Stimulated activated memory B cell treated with anti-CD40 and anti-IgM and Interleukin-4, amounts not matched to agents 10 μg/mL and 1 μg/mL and 100 μg/mL, for 72 hours (primary cell): ENCODE measurements around the gene NMB.

Experiments
- ATAC-seq: fragments of 150-1000 bp; cut with Tn5 transposase; 2 replicates; pipeline ENCODE4 v1.10.0; 2021
- H3K27ac Mint-ChIP-seq: one replicate; pipeline ENCODE4 v1.8.0; 2022; ENCODE audit warnings: mild to moderate bottlenecking, mixed read lengths
- H3K27me3 Mint-ChIP-seq: one replicate; pipeline ENCODE4 v1.8.0; 2022; ENCODE audit warnings: mixed read lengths
- H3K36me3 Mint-ChIP-seq: one replicate; pipeline ENCODE4 v1.8.0; 2022; ENCODE audit warnings: mixed read lengths
- H3K4me1 Mint-ChIP-seq: one replicate; pipeline ENCODE4 v1.8.0; 2022; ENCODE audit warnings: mixed read lengths
- H3K4me3 Mint-ChIP-seq: one replicate; pipeline ENCODE4 v1.8.0; 2022; ENCODE audit warnings: mild to moderate bottlenecking, moderate library complexity, mixed read lengths
- H3K9me3 Mint-ChIP-seq: one replicate; pipeline ENCODE4 v1.8.0; 2022; ENCODE audit warnings: mixed read lengths

The NMB gene

GRCh38 chr15:84608707-84609284 is 49.2 kb downstream of the NMB start:
- H3K27me3 Mint-ChIP-seq: no peaks in the 10 kb centered on the region
- peaks cover 51% of the 10 kb centered on the region for H3K36me3 Mint-ChIP-seq
- H3K4me1 Mint-ChIP-seq: peaks cover 53% of the 10 kb centered on the region
- H3K4me3 Mint-ChIP-seq: no peak overlapping the region
- H3K9me3 Mint-ChIP-seq: no peaks in the 10 kb centered on the region
- H3K27ac Mint-ChIP-seq: no peak overlapping the region
- no peak for ATAC-seq

- no peak for ATAC-seq
- H3K27ac Mint-ChIP-seq: peak overlapping the region; percentile 86
- peaks cover 69% of the 10 kb centered on the region for H3K4me1 Mint-ChIP-seq
- no peak overlapping the region for H3K4me3 Mint-ChIP-seq
- no peaks in the 10 kb centered on the region for H3K9me3 Mint-ChIP-seq
- no peaks in the 10 kb centered on the region for H3K27me3 Mint-ChIP-seq
- peaks cover 49% of the 10 kb centered on the region for H3K36me3 Mint-ChIP-seq
Observed at GRCh38 chr15:84606653-84607120, 51.3 kb downstream of the NMB start.

GRCh38 chr15:84605554-84605882 is 52.5 kb downstream of the NMB start:
- H3K9me3 Mint-ChIP-seq: no peaks in the 10 kb centered on the region
- peaks cover 48% of the 10 kb centered on the region for H3K36me3 Mint-ChIP-seq
- ATAC-seq: no peak
- H3K27ac Mint-ChIP-seq: peak overlapping the region; percentile 86
- peak overlapping the region; percentile 80 for H3K4me3 Mint-ChIP-seq
- no peaks in the 10 kb centered on the region for H3K27me3 Mint-ChIP-seq
- H3K4me1 Mint-ChIP-seq: peaks cover 69% of the 10 kb centered on the region
